HCT116 (cell line): ENCODE data around the gene OAT. TPM values are rescaled to one million over a fixed set of nuclear protein-coding genes. Genes with fewer than 3 reads are reported as not detected.

Source experiments
- ATAC-seq: fragments of 200-7000 bp; cut with Tn5 transposase; 2 replicates; pipeline ENCODE4 v1.9.1; 2020; ENCODE audit warnings: mild to moderate bottlenecking, moderate library complexity
- BruUV-seq: library from RNA; stranded (reverse); fragments of 400-500 nt; replicated peaks from 2 replicates; lab custom pipeline; 2021; lab: Mats Ljungman, UMichigan
- CTCF ChIA-PET: fragments of 300-600 bp; sonication (Branson Sonifier 250); formaldehyde crosslinking; loops from one replicate; lab custom pipeline; 2021; ENCODE audit warnings: antibody characterized with exemption; lab: Charles Lee
- POLR2A ChIA-PET: fragments of 300-600, 350-600 bp; sonication (Branson Sonifier 250); formaldehyde crosslinking; loops from one replicate; lab custom pipeline; 2021; ENCODE audit warnings: antibody characterized with exemption; lab: Charles Lee
- RAD21 ChIA-PET, 2 experiments: fragments of 300-600 bp; sonication (Branson Sonifier 250); formaldehyde crosslinking; loops; one replicate each; lab custom pipeline; 2023; ENCODE audit warnings: low total read pairs in 2 of 2; ENCODE audit not compliant: uncharacterized antibody in 2 of 2, unreplicated experiment in 2 of 2, low non-redundant PET in 1 of 2; lab: Charles Lee
- DNase-seq: peaks from one replicate; pipeline ENCODE4 v3.0.0-alpha.2; 2010; ENCODE audit warnings: low read depth, low spot score
- H2AFZ ChIP-seq: fragments of 200-600 bp; shearing (Covaris generic), sonication (generic); 2 replicates; pipeline ENCODE4 v1.6.1; 2017; ENCODE audit warnings: low read depth, mixed run types, mixed read lengths, antibody characterized with exemption, low read length; ENCODE audit not compliant: poor library complexity, severe bottlenecking
- H3K27ac ChIP-seq: 2 replicates; pipeline ENCODE4 v1.5.1; 2012; ENCODE audit warnings: low read depth, low read length
- H3K27me3 ChIP-seq: fragments of 200-600 bp; sonication (generic); 2 replicates; pipeline ENCODE4 v1.6.1; 2016; ENCODE audit warnings: mixed run types, low read length, mixed read lengths; ENCODE audit not compliant: insufficient read depth
- H3K36me3 ChIP-seq, 2 experiments: fragments of 200-500 bp in 1 of 2; fragments of 200-600 bp in 1 of 2; sonication (Bioruptor generic) in 1 of 2; sonication (generic) in 1 of 2; 2 replicates each; pipeline versions ENCODE4 v1.5.1 to v1.6.1; 2014 to 2016; ENCODE audit warnings: low read length in 2 of 2, inconsistent platforms in 1 of 2, mixed read lengths in 1 of 2, mixed run types in 1 of 2; ENCODE audit not compliant: insufficient read depth in 2 of 2, control insufficient read depth in 1 of 2
- H3K4me1 ChIP-seq, 2 experiments: fragments of 200-600 bp in 1 of 2; sonication (generic) in 1 of 2; 2 replicates each; pipeline versions ENCODE4 v1.5.1 to v1.6.1; 2012 to 2017; ENCODE audit warnings: low read length in 2 of 2, inconsistent platforms in 1 of 2, mild to moderate bottlenecking in 1 of 2, mixed read lengths in 1 of 2, mixed run types in 1 of 2, moderate library complexity in 1 of 2; ENCODE audit not compliant: insufficient read depth in 2 of 2, control insufficient read depth in 1 of 2
- H3K4me2 ChIP-seq: fragments of 200-600 bp; sonication (generic); 2 replicates; pipeline ENCODE4 v1.6.1; 2017; ENCODE audit warnings: mixed run types, low read length, mixed read lengths
- H3K4me3 ChIP-seq, 2 experiments: fragments of 200-600 bp in 1 of 2; sonication (generic) in 1 of 2; replicated peaks in 1 of 2; 2 replicates each; pipeline ENCODE4 v1.5.1; 2011 to 2016; ENCODE audit warnings: low read length in 2 of 2, control low read depth in 1 of 2, low read depth in 1 of 2, mild to moderate bottlenecking in 1 of 2, mixed read lengths in 1 of 2, mixed run types in 1 of 2
- H3K79me2 ChIP-seq: fragments of 200-600 bp; sonication (generic); 2 replicates; pipeline ENCODE4 v1.6.1; 2017; ENCODE audit warnings: mild to moderate bottlenecking, mixed run types, low read length, moderate library complexity, mixed read lengths; ENCODE audit not compliant: insufficient read depth
- H3K9ac ChIP-seq: fragments of 200-600 bp; sonication (generic); 2 replicates; pipeline ENCODE4 v1.6.1; 2016; ENCODE audit warnings: low read length, mixed read lengths
- H3K9me2 ChIP-seq: fragments of 200-600 bp; sonication (generic), shearing (Covaris generic); 2 replicates; pipeline ENCODE4 v1.6.1; 2017; ENCODE audit warnings: mixed run types, mild to moderate bottlenecking, moderate library complexity; ENCODE audit not compliant: insufficient read depth
- H3K9me3 ChIP-seq, 2 experiments: fragments of 200-500 bp in 1 of 2; fragments of 200-600 bp in 1 of 2; sonication (Bioruptor generic) in 1 of 2; sonication (generic) in 1 of 2; 2 replicates each; pipeline ENCODE4 v1.6.1; 2014 to 2017; ENCODE audit warnings: low read length in 2 of 2, mixed read lengths in 2 of 2, inconsistent platforms in 1 of 2, low read depth in 1 of 2, mild to moderate bottlenecking in 1 of 2, mixed run types in 1 of 2, moderate library complexity in 1 of 2; ENCODE audit not compliant: control insufficient read depth in 1 of 2, insufficient read depth in 1 of 2
- H4K20me1 ChIP-seq: fragments of 200-600 bp; sonication (generic), shearing (Covaris generic); 2 replicates; pipeline ENCODE4 v1.6.1; 2017; ENCODE audit warnings: mixed run types, mild to moderate bottlenecking, moderate library complexity; ENCODE audit not compliant: insufficient read depth
- CBX3 ChIP-seq: IDR thresholded peaks from 2 replicates; pipeline ENCODE4 v1.6.1; 2012; ENCODE audit warnings: low read depth
- ELF1 ChIP-seq: IDR thresholded peaks from 2 replicates; pipeline ENCODE4 v1.6.1; 2012; ENCODE audit warnings: low read depth, borderline replicate concordance
- EZH2phosphoT487 ChIP-seq: fragments of 200-600 bp; IDR thresholded peaks from 2 replicates; pipeline ENCODE4 v1.6.1; 2018; ENCODE audit warnings: antibody characterized with exemption, borderline replicate concordance
- POLR2A ChIP-seq: IDR thresholded peaks from 2 replicates; pipeline ENCODE4 v1.7.0; 2011; ENCODE audit warnings: borderline replicate concordance; ENCODE audit not compliant: insufficient read depth, insufficient read length; ENCODE audit errors: extremely low read depth
- SP1 ChIP-seq: IDR thresholded peaks from 2 replicates; pipeline ENCODE4 v1.6.1; 2012; ENCODE audit warnings: low read depth
- ZFX ChIP-seq: fragments of 450-650 bp; IDR thresholded peaks from 2 replicates; pipeline ENCODE4 v1.6.1; 2017
- intact Hi-C: fragments of 100-400 bp; cut with micrococcal nuclease; formaldehyde crosslinking; loops from 2 replicates; pipeline ENCODE4 v1.10.0; 2022
- total RNA-seq: library from RNA; stranded (reverse); gene quantifications from one replicate; pipeline ENCODE4 v1.2.1, GENCODE V29; 2021; ENCODE audit not compliant: unreplicated experiment
- TF ChIP-seq, protein P1 (sequence below): IDR thresholded peaks from 2 replicates; pipeline ENCODE4 v1.6.1; 2012

The OAT gene
- total RNA-seq, 1 experiment from 2014 or later, result 133 TPM

DNA sequence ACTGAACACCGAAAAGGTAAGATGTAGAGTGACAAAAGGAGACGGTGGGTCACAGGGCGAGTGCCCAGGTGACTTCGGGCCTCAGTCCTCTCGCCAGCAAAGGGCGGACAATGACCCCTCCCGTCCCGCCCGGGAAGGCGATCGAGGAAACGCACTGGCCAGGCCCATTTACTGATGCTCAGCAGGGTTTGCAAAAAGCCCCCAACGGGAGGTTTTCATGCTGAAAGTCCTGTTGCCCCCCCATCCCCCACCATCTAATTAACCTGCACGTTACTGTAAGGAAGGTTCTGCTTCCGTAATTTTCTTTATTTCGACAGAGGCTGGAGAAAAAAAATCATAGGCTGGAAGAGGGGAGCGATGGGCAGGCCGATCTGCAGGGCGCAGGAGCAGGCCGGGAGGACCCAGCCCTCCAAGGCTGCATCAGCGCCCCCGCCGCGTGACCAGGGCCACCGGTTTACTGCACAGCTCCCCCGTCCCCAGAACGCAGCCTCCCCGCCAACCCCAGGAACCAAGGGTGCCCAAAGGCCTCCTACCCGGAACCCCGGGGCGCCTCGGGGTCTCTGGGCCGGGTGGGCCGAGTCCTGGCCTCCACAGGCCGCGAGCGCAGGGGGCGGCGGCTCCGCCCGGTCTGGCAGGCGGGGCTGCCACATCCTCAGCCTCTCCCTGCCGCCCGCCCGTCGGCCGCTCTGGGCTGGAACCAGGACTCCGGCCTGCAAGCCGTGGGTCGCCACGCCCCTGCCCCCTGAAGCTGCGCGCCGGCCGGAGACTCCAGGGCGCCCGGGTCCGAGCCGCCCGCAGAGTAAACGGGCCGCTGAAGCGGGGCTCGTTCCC lies 613 bp downstream of the OAT start:
- Histone ChIP-seq H3K79me2 (peaks cover 52% of the 10 kb centered on the region), H2AFZ (no peak overlapping the region), H3K9ac (peak overlapping the region; percentile 69), H3K9me2 (no peaks in the 10 kb centered on the region), H3K27ac (peak overlapping the region; percentile 37), H3K4me2 (peak overlapping the region; percentile 80), H3K27me3 (no peaks in the 10 kb centered on the region), H3K4me1 (peaks cover 10 to 15% of the 10 kb centered on the region in 2 experiments), H3K36me3 (no peaks in the 10 kb centered on the region), H3K9me3 (no peaks in the 10 kb centered on the region), H3K4me3 (peak overlapping the region; percentile 54 to 74), H4K20me1 (0 out of 2 replicates have a peak, but pooled peaks cover 5% of the 10 kb centered on the region)
- intact Hi-C loops, result loop anchor here (5.0 kb wide), 1 partner anchor 324 kb away; the partner anchor contains the start of gene FAM53B
- ChIA-PET POLR2A (interaction anchor here (0.7 to 2.7 kb wide), 15 partner anchors 10 to 1769 kb away, joined by 3 to 17 read pairs (median 3); partner anchors contain the start of gene LHPP), RAD21 (interaction anchor here in 1 of 2 experiments (1.2 kb wide), 1 partner anchor 20 kb away, joined by 4 read pairs; no protein-coding TSS in a partner anchor), CTCF (interaction anchor here (0.9 to 4.1 kb wide), 7 partner anchors 14 to 423 kb away, joined by 3 to 23 read pairs (median 5); partner anchors contain the start of gene LHPP)
- ATAC-seq (peak; percentile 53), DNase-seq (no peak)
- BruUV-seq, result no TSS peak
- peak; percentile 95 for TF ChIP-seq ZFX
- TF ChIP-seq CBX3, result no peak
- TF ChIP-seq, protein P1, sequence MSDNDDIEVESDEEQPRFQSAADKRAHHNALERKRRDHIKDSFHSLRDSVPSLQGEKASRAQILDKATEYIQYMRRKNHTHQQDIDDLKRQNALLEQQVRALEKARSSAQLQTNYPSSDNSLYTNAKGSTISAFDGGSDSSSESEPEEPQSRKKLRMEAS, result peak; percentile 65; the same call in 1 of the 2 replicates

DNA sequence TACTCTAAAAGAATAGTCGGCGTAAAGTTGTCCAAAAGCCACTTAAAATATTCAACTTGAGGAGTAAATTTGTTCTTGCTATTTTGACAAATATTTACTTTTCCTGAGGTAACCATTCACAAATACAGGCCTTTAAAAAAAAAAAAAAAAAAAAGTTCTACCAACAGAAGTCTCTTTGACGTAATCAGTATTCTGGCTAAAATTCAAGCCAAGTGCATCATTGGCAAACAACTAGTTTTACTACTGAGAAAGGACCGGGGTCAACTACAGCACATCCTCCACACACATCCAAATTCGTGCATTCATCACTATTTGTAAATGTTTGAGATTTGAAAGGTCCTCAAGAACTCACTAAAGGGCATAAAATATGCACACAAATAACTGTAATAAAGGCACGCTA lies 2.0 kb downstream of the OAT start:
- no peak overlapping the region for H3K4me3 ChIP-seq
- no peaks in the 10 kb centered on the region for H3K9me3 ChIP-seq
- no peak overlapping the region for H2AFZ ChIP-seq
- no peak overlapping the region for H3K4me2 ChIP-seq
- no peaks in the 10 kb centered on the region for H3K27me3 ChIP-seq
- POLR2A ChIA-PET, result interaction anchor here (0.6 to 2.7 kb wide), 4 partner anchors 11 to 38 kb away, joined by 3 to 14 read pairs (median 4); no protein-coding TSS in a partner anchor
- H3K79me2 ChIP-seq, result peaks cover 58% of the 10 kb centered on the region
- no peak overlapping the region for H3K27ac ChIP-seq
- H3K4me1 ChIP-seq, result peaks cover 10 to 15% of the 10 kb centered on the region in 2 experiments
- no peak overlapping the region for H3K9ac ChIP-seq
- TF ChIP-seq SP1 (no peak), POLR2A (no peak), ELF1 (no peak), EZH2phosphoT487 (no peak)
- TF ChIP-seq, protein P1, result no peak
- CTCF ChIA-PET, result interaction anchor here (2.3 to 4.1 kb wide), 2 partner anchors 13 to 422 kb away, joined by 5 to 23 read pairs; no protein-coding TSS in a partner anchor
- ATAC-seq (no peak), DNase-seq (no peak)
- H3K36me3 ChIP-seq, result peaks cover 0 to 3% of the 10 kb centered on the region in 2 experiments; a peak in 1 of 4 replicates
- no peaks in the 10 kb centered on the region for H3K9me2 ChIP-seq
- RAD21 ChIA-PET, result no interaction called here
- no TSS peak for BruUV-seq
- intact Hi-C loops, result loop anchor here (5.0 kb wide), 1 partner anchor 326 kb away; the partner anchor contains the start of gene FAM53B
- 0 out of 2 replicates have a peak, but pooled peaks cover 5% of the 10 kb centered on the region for H4K20me1 ChIP-seq
